Measurements from ENCODE around the gene C1QTNF2. TPM values are rescaled to one million over a fixed set of nuclear protein-coding genes. Genes with fewer than 3 reads are reported as not detected.

Gene C1QTNF2
- total RNA-seq, 2 donors from 2014 or later = 0.26 TPM; not detected in 1

- 1% methylated on average over 35 to 41 of the region's 41 CpGs for WGBS, 2 donors
Observed at GRCh38 chr5:160399402-160400353, 29.3 kb upstream of the C1QTNF2 start, which contains the start of gene FAM200C. FAM200C (minus strand) TSS chr5:160400054; CDS start chr5:160395490, 4,564 bp downstream.

GRCh38 chr5:160398806-160399205 is 28.4 kb upstream of the C1QTNF2 start:
- 25 to 26% methylated on average over 4 of the region's 4 CpGs for WGBS, 2 donors
- no peak for TF ChIP-seq CTCF (IDR thresholded peaks at IDR 0.05)
- no peak for TF ChIP-seq POLR2A (IDR thresholded peaks at IDR 0.05)
- Histone ChIP-seq H3K4me1 (peaks cover 33% of the 10 kb centered on the region), H3K27me3 (no peaks in the 10 kb centered on the region), H3K36me3 (replicated peaks in 1 of 2; ENCODE audit: insufficient read depth in 1 of 2, low read depth in 2 of 2) (peaks cover 4 to 18% of the 10 kb centered on the region in 2 donors), H3K9me3 (no peaks in the 10 kb centered on the region), H3K27ac (no peak overlapping the region), H3K4me3 (peak overlapping the region in 1 of 2 donors; percentile 73)
- intact Hi-C loops (cut with DNase I) = no loop called here
- ATAC-seq = no peak
- no peak for DNase-seq

More at GRCh38 chr5:160399402-160400353, 29.3 kb upstream of the C1QTNF2 start, which contains the start of gene FAM200C:
- Histone ChIP-seq H3K4me1 (peaks cover 33% of the 10 kb centered on the region), H3K36me3 (replicated peaks in 1 of 2; ENCODE audit: insufficient read depth in 1 of 2, low read depth in 2 of 2) (peaks cover 10 to 25% of the 10 kb centered on the region in 2 donors), H3K4me3 (peak within 1 kb of the TSS; percentile 35 to 73), H3K27ac (peak within 1 kb of the TSS; percentile 71 to 94 (median 84)), H3K9me3 (no peaks in the 10 kb centered on the region), H3K27me3 (no peaks in the 10 kb centered on the region)
- DNase-seq (peak; percentile 89 to 94 (median 91)), ATAC-seq (peak; percentile 100)
- intact Hi-C loops (cut with DNase I) = no loop called here
- TF ChIP-seq POLR2A (IDR thresholded peaks at IDR 0.05) (peak; percentile 71 to 96 (median 94)), CTCF (IDR thresholded peaks at IDR 0.05) (no peak)

- H3K36me3 ChIP-seq (replicated peaks in 1 of 2; ENCODE audit: insufficient read depth in 1 of 2, low read depth in 2 of 2) = peaks cover 0 to 9% of the 10 kb centered on the region in 2 donors
- H3K9me3 ChIP-seq = no peaks in the 10 kb centered on the region
- H3K27ac ChIP-seq = no peak overlapping the region
- peaks cover 33% of the 10 kb centered on the region for H3K4me1 ChIP-seq
- DNase-seq = no peak
- H3K4me3 ChIP-seq = no peak overlapping the region
- ATAC-seq = no peak
- no peaks in the 10 kb centered on the region for H3K27me3 ChIP-seq
- intact Hi-C loops (cut with DNase I) = no loop called here
- TF ChIP-seq CTCF (IDR thresholded peaks at IDR 0.05) = no peak
- TF ChIP-seq POLR2A (IDR thresholded peaks at IDR 0.05) = no peak
- 100% methylated on average over 1 of the region's 1 CpG for WGBS, 2 donors
Observed at GRCh38 chr5:160397492-160397891, 27.1 kb upstream of the C1QTNF2 start.

GRCh38 chr5:160395111-160395510 is 24.7 kb upstream of the C1QTNF2 start:
- Histone ChIP-seq H3K36me3 (replicated peaks in 1 of 2; ENCODE audit: insufficient read depth in 1 of 2, low read depth in 2 of 2) (no peaks in the 10 kb centered on the region), H3K4me1 (peaks cover 27% of the 10 kb centered on the region), H3K4me3 (no peak overlapping the region), H3K27ac (no peak overlapping the region), H3K27me3 (no peaks in the 10 kb centered on the region), H3K9me3 (no peaks in the 10 kb centered on the region)
- ATAC-seq (no peak), DNase-seq (no peak)
- intact Hi-C loops (cut with DNase I) = no loop called here
- TF ChIP-seq CTCF (IDR thresholded peaks at IDR 0.05) = no peak
- no peak for TF ChIP-seq POLR2A (IDR thresholded peaks at IDR 0.05)
- 91 to 94% methylated on average over 7 of the region's 7 CpGs for WGBS, 2 donors
